HUDEP-2 (cell line): Measurements from ENCODE around the gene POLR2J3.
"Not testable (repeated sequence)": the region's sequence is repeated elsewhere in the genome, so short reads cannot be mapped to it uniquely, and the experiment has no call there.

Source experiments
- DNase-seq, 76 experiments: peaks; one replicate each; lab custom pipeline; 2025; ENCODE audit not compliant: unreplicated experiment in 76 of 76; lab: John Stamatoyannopoulos, UW

POLR2J3 gene

DNA sequence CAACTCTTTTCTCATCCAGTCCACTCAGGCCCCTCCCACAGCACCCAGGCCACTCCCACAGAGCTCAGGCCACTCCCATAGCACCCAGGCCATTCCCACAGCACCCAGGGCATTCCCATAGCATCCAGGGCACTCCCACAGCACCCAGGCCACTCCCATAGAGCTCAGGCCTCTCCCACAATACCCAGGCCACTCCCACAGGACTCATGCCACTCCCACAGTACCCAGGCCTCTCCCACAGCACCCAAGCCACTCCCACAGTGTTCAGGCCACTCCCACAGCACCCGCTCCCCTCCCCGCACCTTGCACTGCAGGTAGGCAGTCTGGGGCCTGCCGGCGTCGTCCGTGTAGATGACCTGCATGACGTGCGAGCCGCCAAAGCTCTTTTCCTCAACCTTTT is 17.5 kb upstream of the POLR2J3 start:
- not testable (repeated sequence) for DNase-seq

DNA sequence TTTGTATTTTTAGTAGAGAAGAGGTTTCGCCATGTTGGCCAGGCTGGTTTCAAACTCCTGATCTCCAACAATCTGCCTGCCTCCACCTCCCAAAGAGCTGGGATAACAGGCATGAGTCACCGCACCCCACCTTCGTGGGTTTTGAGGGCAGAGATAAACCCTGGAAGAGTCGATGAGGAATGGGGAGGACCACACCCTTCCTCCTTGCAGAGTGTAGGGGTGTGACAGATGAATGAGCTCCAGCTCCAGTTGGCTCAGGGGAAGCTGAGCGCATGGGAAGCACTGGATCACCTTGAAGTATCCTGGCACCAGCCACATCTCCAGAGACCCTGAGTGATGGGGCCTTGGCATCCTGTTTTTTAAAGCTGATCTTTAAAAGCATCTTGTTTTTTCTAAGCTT is 11.1 kb upstream of the POLR2J3 start:
- not testable (repeated sequence) for DNase-seq

DNA sequence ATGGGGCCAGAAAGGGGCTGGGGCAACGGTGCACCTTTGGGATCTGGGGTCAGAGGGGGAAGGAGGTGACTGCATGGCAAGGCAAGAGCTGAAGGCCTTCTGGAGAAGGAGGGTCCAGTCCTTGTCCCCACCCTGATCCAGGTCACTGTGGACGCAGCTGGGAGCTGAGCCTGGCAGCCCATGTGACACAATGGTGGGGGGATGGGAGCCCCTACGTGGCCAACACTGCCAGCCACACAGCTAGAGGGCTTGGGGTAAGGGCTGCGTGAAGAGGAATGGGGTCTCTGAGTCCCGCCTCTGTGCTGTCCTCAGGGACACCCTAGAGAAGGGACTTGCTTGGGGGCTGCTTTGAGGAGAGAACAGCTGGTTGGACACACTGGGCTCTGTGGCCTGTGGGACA is 9.3 kb upstream of the POLR2J3 start:
- DNase-seq = not testable (repeated sequence)

DNA sequence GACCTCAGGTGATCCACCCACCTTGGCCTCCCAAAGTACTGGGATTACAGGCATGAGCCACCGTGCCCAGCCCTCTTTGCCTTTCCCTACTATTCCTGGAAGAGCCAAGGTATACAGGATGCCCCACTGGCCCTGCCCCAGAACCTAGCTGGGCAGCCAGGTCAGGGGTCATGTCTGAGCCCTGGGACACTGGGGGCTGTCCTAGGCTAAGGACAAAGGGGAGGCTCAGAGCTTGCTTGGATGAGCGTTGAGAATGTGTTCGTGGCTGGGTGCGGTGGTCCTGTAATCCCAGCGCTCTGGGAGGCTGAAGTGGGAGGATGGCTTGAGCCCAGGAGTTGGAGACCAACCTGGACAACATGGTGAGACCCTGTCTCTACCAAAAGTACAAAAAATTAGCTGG is 6.1 kb upstream of the POLR2J3 start:
- DNase-seq = not testable (repeated sequence)

DNA sequence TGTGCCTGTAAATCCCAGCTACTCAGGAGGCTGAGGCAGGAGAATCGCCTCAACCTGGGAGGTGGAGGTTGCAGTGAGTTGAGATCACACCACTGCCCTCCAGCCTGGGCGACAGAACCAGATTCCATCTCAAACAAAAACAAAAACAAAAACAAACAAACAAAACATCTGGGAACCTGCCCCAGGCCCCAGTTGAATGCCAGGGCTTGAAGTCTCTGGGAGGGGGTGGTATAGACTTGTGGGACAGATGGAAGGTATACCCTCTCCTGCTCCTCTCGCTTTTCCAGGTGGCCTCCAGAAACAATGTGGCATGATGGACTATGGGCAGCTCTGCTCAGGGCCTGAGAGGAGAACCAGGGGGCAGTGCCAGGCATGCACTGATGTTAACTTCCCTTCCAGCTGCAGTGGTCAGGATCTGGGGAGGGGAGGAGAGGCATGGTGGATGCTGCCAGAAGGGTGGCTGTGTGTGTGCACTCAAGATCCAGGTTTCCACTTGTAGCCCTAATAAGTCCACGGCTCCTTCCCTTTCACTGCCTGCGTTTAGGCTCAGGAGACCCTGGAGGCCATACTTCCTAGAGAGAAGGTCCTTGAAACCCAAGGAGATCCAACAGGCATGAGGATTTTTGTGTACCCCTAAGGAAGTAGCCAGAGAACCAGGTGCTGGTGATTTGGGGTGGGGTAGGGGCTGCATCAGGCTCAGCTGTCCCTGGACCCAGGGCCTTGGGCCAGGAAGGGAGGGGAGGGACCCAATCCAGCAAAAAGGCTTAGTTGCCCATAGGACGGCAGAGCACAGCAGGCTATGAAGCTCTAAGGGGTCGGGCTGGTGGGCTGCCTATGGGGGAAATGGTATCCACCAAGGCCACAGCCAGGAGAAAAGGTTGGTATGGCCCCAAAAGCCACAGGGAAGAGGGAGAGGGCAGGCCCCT is 5.2 kb upstream of the POLR2J3 start:
- not testable (repeated sequence) for DNase-seq

DNA sequence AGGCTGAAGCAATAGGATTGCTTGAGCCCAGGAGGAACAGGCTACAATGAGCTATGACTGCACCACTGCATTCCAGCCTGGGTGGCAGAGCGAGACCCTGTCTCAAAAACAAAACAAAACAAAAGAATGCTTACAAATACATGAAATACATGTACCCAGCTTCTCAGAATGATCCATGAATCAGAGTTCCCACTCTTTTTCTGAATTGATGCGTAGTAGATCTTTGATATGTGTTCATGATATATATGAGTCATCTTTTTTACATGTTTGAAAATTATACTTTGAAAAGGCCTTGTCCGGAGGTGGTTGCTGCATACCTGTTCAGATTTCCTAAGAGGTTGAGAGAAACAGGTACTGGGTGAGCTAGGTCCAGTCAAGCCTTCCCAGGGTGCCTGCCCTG is 4.0 kb upstream of the POLR2J3 start:
- not testable (repeated sequence) for DNase-seq

DNA sequence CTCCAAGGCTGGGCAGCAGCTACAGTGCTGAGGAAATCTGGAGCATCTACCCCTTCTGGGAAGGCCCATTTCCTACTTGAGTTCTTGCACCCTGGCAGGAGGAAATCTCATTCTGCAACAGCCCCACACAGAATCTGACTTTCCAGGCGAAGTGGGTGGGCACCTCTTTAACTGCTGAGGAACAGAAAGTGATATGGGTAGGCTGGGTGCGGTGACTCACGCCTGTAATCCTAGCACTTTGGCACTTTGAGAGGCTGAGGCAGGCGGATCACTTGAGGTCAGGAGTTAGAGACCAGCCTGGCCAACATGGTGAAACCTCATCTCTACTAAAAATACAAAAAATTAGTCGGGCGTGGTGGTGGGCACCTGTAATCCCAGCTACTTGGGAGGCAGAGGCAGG is 2.2 kb upstream of the POLR2J3 start:
- not testable (repeated sequence) for DNase-seq

DNA sequence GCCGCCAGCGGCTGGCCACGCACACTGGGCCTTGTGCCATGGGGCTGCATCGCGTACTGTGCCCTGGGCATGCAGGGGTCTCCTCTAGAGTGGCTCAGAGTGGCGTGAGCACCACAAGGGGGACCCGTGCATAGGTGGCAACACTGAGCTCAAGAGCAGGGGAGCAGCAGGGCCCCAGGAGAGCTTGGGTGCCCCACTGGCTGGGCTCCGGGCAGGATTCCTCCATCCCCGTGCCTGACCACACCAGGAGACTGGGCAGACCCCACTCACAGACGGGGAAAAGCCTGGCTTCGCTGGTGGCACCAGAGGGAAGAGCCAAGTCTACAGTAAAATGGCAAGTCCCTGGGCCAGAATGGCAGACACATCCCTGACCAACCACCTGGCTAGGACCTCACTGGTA is 3.8 kb downstream of the POLR2J3 start:
- not testable (repeated sequence) for DNase-seq

DNA sequence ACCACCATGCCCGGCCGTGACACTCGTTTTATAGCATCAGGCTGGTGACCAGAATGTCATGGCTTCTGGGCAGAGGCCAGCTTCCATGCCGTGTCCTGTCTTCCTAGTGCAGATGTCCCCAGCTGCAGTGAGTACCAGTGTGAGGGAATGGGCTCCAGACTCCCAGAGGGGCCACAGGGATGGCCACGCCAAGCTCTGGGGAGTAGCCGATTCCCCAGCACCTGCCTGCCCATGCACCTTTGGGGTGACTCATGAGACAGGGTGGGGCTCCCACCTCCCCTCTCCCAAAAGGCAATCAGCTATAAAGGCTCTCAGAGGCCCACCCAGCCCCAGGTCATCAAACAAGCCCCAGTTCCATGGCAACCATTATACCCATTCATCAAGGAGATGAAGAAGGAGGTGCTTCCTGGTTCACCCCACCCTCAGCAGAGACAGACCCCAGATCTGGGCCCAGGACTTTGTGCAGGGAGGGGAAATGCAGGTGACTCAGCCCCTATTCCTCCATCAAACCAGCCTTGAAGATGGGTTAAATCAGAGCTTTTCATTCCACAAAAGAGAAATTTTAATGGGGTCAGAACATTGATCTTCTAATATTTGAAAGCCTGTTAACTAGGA is 21.5 kb downstream of the POLR2J3 start, which contains the start of gene SPDYE2:
Gene SPDYE2, plus strand, starts transcription at position 419 of the 615 bp plus-strand sequence. CDS start 2,030 bp downstream, outside the sequence.
- DNase-seq = not testable (repeated sequence)

DNA sequence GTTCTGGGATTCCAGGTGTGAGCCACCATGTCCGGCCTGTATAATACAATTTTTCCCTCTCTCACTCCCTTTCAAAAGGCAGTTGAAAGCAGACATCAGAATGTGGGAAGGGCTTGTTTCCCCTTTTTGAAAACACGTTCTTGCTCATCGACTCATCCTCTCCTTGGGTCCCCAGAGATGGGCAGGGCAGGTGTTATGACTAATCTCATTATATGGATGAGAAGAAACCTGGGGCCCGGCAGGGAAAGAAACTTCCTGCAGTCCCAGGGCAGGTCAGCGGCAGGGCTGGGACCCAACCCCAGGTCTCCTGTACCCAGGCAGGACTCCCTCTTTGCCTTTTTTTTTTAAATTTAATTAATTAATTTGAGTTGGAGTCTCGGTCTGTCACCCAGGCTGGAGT is 26.0 kb downstream of the POLR2J3 start:
- DNase-seq = not testable (repeated sequence)

DNA sequence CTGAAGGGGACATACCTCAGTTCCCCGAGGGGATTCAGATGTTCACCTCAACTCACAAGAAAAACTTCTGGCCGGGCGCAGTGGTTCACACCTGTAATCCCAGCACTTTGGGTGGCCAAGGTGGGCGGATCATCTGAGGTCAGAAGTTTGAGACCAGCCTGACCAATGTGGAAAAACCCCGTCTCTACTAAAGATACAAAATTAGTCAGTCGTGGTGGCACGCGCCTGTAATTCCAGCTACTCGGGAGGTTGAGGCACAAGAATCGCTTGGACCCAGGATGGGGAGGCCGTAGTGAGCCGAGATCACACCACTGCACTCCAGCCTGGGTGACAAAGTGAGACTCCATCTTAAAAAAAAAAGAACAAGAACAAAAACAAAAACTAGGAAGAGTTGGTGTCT is 27.1 kb downstream of the POLR2J3 start:
- DNase-seq = not testable (repeated sequence)

DNA sequence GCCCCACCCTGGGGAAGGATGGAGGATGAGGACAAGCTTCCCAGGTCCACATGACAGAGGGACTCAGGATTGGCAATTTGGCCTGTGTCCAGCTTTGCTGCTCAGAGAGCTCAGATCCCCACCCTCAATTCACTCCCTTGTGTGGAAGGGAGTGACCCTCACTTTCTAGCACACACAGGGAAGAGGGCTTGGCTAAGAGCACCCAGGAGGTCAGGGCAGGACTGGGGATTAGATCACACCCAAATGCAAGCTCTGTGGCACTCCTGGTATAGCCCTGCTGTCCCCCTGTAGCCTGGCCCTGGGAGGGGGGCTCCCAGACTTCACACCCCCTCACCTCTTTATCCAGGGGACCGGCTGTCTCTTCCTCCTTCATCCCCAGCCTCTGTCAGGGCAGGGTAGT is 28.0 kb downstream of the POLR2J3 start:
- DNase-seq = not testable (repeated sequence)

DNA sequence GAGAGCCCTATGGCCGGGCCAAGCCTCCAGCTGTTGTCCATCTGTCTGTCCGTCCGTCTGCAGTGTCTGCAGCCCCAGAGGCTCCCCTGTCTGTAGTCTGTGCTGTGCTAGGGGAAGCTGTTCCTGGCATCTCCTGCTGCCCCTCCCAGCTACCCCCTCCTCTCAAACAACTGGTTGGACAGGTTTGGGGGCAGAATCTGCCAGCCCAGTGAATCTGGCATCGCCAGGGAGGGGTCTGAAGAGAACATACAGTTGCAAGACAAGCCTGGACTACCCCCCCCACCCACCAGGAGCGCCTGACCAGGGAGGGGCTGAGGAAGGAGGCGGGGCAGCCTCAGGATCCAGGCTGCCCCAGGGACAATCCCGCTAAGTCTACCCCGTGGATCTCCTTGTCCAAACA is 28.8 kb downstream of the POLR2J3 start, which contains the start of gene UPK3BL2:
Gene UPK3BL2, minus strand, starts transcription at position 101 of the 400 bp plus-strand sequence. Its CDS starts 60 bp downstream, at position 41.
- DNase-seq = not testable (repeated sequence)

DNA sequence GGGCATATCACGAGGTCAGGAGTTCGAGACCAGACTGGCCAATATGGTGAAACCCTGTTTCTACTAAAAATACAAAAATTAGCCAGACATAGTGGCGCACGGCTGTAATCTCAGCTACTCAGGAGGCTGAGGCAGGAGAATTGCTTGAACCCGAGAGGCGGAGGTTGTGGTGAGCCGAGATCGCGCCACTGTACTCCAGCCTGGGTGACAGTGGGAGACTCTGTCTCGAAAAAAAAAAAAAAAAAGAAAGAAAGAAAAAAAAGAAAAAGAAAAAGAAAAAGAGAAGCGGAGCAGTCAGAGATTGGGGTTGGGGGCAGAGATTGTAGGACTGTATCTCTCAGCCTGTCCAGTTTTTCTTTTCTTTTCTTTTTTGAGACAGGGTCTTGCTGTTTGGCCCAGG is 29.6 kb downstream of the POLR2J3 start:
- DNase-seq = not testable (repeated sequence)

DNA sequence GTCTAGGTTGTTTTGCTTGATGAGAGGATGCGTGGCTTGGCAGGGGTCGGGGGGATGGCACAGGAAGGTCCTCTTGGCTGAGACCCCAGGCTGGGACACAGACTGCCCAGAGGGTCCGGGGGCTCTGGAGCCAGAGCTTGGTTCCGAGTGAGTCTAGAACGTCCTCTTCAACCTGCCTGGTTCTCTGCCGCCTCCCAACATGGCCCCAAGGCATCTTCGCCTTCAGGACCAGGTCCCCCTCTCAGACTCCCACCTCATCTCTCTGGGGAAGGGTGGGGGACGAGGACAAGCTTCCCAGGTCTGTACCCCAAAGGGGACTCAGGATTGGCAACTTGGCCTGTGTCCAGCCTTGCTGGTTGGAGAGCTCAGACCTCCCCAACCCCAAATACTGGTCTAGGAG is 30.3 kb downstream of the POLR2J3 start:
- not testable (repeated sequence) for DNase-seq

DNA sequence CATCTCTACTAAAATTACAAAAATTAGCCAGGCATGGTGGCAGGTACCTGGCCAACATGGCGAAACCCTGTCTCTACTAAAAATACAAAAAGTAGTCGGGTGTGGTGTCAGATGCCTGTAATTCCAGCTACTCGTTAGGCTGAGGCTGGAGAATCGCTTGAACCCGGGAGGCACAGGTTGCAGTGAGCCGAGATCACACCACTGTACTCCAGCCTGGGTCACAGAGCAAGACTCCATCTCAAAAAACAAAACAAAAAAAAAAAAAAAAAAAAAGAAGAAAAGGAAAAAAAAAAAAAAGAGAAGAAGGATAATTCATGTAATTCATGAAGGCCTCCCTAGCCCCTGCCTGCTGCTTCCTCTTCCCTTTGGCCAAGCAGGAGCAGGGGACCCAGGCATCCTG is 31.8 kb downstream of the POLR2J3 start:
- DNase-seq = not testable (repeated sequence)

DNA sequence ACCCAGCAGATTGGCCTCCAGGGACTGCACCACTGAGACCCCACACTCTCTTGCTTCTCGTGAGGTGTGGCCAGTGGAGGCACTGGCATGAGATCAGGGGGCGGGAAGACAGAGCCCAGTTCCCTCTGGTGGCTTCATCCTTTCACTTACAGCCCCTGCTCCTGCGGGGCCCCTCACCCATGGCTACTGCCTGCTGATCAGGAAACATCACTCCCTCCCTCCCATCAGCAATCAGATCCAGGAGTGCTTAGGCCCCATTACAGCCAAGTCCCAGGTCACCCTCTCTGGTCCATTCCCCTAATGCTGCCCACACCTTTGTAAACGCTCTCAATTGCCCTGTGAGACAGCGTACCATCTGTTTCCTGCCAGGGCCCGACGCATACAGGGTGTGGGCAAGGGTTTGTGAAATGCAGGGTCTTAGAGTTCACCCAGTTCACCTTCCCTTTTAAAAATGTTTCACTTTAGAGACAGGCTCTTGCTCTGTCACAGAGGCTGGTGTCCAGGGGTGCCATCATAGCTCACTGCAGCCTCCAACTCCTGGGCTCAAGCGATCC is 37.2 kb downstream of the POLR2J3 start:
- not testable (repeated sequence) for DNase-seq

DNA sequence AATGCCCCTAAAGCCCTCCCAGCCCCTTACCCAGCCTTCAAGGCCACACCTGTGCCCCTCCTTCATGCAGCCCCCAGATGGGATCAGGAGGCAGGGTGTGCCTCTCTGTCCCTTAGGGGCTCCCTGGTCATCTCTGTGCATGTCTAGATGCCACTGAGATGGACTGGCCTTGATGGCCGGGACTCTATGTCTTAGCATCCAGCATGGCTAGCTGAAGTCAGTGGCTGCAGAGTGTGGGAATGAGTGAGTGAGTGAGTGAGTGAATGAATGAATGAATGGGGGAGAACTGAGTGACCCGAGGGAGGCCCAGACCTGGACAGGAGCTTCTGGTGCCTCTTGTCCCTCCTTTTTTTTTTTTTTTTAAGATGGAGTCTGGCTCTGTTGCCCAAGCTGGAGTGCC is 40.3 kb downstream of the POLR2J3 start:
- not testable (repeated sequence) for DNase-seq

DNA sequence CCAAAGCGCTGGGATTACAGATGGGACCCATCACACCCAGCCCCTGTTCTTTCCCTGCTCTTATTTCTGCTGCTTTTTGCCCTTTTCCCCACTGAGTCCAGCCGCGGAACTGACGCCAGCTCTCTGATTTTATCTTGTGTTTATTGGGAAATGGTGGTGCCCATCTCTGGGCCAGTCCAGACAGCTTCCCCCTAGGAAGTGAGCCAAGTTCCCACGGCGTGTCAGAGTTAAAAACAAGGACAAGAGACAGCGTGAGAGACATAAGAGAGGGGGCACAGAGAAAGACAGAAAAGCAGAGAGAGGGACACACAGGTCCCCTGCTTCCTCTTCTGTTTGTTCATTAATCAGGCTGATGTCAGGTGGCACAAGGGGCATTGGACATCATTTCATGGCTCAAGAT is 40.8 kb downstream of the POLR2J3 start:
- DNase-seq = not testable (repeated sequence)

DNA sequence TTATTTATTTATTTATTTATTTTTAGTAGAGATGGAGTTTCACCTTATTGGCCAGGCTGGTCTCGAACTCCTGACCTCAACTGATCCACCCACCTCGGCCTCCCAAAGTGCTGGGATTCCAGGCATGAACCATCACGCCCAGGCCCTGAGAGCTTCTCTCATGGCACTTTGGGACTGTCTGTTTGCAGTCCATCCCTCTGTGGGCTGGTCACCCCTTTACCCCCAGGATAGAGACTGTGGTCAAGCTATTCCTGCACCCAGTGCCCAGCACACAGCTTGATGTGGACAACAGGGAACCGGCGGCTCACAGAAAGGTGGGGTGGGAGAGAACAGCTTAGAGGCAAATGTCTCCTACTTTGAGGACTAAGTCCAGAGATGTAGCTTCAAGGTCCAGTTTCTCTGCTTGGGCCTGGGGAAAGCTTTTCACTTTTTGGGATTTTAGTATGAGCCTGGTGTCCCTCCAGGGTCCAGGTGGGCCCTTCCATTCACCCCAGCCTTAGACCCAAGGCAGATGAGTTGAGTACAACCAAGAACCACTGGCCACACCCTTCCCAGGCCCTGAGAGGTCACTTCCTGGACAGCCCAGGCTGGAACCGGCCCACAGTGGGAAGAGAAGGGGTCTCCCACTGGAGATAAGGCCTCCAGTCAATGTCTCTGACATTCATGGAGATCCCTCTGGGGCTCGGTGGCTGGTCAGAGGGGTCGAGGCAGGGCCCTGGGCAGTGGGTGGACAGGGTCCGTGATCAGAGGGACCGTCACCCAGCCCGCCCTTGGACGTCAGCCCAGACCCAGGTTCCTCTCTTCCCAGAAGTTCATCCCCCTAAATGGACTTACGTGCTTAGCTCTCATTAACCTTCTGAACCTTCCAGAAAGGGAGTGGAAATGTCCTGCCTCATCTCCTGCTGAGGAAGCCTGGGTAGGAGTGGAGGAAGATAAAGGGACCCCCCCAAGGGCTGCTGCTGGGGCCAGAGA is 44.3 kb downstream of the POLR2J3 start:
- DNase-seq = not testable (repeated sequence)
